SK-MEL-5 (cell line): ENCODE data around the gene OTUD6A. TPM values are rescaled to one million over a fixed set of nuclear protein-coding genes. Genes with fewer than 3 reads are reported as not detected.

Source experiments
- DNase-seq: peaks from one replicate; pipeline ENCODE4 v3.0.0-alpha.2; 2016; ENCODE audit warnings: low read depth, low spot score
- in situ Hi-C: cut with HindIII; loops from 2 replicates; pipeline ENCODE4 v1.10.0; 2016; ENCODE audit warnings: low sequenced_read_pairs, high pct_unique_total_duplicates, low pct_unique_long_range_greater_than_20kb
- polyA plus RNA-seq, 2 experiments: library from polyadenylated mRNA; depleted of rRNA; stranded (reverse); fragments of >200 nt; gene quantifications; 2 replicates each; pipeline ENCODE4 v1.2.3, GENCODE V29; 2015
- total RNA-seq: library from RNA; depleted of rRNA; stranded (reverse); fragments of >200 nt; shearing (Covaris generic); gene quantifications from 2 replicates; pipeline ENCODE4 v1.2.3, GENCODE V29; 2014; rRNA removed

The OTUD6A gene, protein sequence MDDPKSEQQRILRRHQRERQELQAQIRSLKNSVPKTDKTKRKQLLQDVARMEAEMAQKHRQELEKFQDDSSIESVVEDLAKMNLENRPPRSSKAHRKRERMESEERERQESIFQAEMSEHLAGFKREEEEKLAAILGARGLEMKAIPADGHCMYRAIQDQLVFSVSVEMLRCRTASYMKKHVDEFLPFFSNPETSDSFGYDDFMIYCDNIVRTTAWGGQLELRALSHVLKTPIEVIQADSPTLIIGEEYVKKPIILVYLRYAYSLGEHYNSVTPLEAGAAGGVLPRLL
- not detected in 2 replicates for total RNA-seq
- not detected in 2 replicates for polyA plus RNA-seq (2015; cell fraction: cytosol; rRNA removed)
- polyA plus RNA-seq (2015; cell fraction: nucleus; rRNA removed) = not detected in 2 replicates

DNA sequence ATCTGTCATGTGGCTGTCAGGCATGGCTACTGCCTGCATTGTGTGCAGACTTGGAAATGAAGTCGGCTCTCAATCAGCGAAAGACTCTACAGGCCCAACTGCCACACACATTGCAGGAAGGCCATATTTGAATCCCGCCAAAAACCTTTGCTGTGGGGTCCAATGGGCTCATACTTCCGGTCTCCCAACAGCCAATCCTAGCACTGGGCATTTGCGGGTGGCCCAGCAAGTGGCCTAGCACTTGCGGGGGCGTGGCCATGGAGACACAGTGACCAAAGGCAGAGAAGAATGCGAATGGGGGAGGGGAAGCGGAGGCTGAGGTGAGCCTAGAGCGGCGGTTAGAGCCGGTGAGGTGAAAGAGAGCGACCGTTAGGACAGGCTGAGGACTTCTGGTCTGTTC is at the start of gene OTUD6A:
Gene OTUD6A, plus strand, starts transcription at position 382 of the 400 bp plus-strand sequence. CDS start 68 bp downstream, outside the sequence.
- in situ Hi-C loops = no loop called here
- DNase-seq = no peak

DNA sequence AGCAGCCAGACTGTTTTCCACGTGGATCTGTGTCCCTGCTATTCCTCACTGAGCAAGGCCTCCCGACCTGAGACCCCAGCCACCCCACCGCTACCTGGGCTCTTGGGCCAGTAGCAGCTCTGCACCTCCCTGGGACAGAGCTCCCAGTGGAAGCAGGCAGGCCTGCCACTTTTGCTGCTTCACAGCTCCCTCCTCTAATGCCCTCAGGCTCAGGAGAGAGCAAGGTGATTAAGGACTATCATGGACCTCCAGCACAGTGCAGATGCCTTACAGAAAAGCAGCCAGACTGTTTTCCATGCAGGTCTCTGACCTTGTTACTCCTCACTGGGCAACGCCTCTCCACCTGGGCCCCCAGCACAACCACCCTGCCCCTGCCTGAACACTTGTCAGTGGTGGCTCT is 49.5 kb upstream of the OTUD6A start:
- DNase-seq = no peak
- in situ Hi-C loops = no loop called here

DNA sequence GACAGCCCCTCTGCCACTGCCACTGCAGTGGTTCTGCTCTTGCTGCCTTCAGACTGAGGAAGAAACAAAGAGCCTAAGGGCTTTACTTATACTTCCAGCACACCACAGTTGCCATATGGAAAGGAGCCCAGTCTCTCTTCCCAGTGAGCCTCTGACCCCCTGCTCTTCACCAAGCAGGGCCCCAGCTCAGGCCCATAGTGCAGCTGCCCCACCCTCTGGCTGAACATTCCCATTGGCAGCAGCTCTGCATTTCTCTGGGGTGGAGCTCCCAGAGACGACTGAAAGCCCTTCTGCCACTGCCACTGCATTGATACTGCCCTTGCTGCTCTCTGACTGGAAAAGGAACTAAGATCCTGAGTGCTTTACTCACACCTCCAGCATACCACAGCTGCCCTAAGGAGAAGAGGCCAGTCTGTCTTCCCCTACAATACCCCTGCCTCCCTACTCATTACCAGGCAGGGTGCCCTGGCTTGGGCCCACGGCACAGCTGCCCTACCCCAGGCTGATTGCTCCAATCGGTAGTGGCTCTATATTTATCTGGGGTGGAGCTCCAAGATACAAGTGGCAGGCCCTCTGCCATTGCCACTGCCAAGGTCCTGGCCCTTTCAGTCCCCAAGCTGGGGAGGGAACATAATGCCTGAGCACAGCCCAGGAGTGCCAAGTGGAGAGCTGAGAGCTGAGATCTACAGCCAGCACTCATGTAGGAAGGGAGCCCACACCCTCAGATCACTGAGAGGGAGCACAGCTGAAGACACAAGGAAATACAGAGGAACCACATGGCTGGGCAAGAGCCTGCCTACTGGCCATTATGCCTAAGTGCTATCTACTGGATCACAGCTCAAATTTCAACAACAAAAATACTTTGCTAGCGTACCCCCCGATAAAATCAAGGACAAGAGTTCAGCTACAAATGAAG is 48.5 kb upstream of the OTUD6A start:
- DNase-seq = no peak
- in situ Hi-C loops = no loop called here

DNA sequence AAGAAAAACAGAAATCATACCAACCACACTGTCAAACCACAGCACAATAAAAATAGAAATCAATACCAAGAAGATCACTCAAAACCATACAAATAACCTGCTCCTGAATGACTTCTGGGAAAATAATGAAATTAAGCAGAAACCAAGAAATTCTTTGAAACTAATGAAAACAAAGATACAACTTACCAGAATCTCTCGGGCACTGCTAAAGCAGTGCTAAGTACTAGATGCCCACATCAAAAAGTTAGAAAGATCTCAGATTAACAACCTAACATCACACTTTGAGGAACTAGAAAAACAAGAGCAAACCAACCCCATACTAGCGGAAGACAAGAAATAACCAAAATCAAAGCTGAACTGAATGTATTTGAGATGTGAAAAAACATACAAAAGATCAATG is 45.7 kb upstream of the OTUD6A start:
- in situ Hi-C loops = no loop called here
- no peak for DNase-seq

DNA sequence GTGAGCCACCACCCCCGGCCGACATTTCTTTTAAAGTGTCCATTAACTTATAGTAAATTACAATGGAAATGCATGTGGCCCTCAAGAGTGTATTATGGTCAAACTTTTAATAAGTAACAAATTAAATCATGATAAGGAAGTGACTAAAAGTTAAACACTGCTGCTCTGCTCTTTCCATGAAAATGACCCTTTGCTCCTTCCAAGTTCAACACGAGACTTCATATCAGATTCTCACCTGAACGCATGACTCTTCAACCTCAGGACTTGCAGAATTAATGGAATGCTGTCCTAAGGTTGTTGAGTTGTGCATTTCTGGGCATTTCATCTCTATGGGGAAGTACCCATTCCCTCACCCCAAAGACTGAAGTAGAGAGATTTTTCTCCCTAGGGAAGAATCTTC is 39.6 kb upstream of the OTUD6A start:
- in situ Hi-C loops = no loop called here
- no peak for DNase-seq

DNA sequence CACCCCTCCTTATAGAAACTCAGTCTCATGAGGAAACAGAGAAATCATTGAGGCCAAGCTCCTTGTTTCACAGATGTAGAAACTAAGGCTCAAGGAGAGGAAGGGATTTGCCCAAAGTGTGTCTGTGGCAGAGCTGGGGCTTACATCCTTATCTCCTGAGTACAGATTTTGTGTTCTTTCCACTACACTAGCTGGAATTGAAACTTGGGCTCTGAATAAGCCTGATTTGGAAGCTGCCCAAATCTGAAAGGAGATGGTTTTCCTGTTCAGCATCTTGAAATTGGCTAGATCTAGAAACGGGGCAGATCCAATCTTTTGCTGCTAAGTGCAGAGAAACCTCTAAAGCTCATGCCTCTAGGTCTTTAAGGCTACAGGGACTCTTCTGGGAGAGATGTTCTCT is 36.8 kb upstream of the OTUD6A start:
- in situ Hi-C loops = no loop called here

DNA sequence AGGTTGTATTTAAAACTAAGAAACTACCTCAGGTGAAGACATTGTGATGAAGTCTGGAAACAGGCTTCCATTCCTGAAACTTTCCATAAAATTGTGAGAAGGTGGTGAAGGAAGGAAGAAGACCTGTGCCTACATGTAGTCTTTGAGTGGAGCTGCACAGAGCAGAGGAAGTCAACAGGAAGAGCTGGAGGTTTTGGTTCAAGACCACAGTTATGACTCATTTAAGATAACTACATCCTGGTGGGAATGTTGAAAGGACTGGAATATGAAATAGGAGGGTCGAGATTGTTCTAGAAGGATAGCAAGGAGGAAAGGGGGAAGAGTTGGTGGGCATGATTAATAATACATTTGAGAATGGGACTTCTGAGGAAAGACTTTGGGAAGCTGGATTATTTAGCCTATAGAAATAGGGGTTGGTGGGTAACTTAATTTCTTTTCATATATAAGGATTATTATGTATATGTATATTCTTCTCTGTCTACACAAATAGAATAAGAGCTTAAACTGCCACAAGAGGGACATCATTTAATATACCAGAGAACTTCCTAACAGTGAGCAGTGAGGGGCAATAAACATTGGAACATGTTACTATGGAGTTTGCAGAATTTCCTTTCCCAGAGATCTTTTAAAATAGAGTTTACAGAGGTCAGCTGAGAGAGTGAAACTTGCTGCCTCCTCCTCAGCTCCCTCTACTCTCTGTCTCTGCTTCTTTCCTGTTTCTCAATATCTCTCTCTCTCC is 36.0 kb upstream of the OTUD6A start:
- DNase-seq = no peak
- in situ Hi-C loops = no loop called here

More for the DNA sequence above, 36.8 kb upstream of the OTUD6A start:
- no peak for DNase-seq

DNA sequence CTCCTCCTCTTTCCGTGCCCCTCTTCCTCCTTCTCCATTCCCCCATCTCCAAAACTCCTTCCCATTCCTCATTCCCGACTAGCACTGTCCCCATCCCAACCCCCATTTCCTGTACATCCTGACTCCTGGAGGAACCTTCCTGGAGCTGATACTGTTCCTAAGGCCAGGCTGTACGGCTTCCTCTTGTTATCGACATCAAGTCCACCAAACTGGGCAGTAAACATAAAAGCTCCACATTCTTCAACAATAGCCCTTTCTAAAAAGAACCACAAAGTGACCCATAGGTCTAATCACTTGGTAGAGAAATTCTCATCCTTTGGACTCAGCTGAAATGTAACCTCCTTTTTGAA is 35.4 kb upstream of the OTUD6A start:
- in situ Hi-C loops = no loop called here
- no peak for DNase-seq

DNA sequence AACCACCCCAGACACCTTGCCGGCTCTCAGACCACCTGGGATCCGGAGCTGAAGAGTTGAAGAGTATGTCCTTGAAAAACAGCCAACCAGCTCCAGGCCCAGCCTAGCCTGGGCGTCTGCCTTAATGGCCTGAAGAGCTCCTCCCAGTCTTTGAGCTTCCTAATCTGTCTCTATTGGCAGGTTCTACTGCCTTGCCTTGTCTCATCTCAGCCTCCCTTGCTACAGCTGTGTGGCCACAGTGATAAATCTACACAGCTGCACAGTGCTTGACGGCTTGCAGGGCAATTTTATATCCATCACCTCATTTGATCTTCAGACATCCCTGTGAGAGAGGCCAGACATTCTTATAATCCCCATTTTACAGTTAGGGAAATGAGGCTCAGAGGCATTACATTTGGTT is 32.4 kb upstream of the OTUD6A start:
- in situ Hi-C loops = no loop called here
- DNase-seq = no peak

DNA sequence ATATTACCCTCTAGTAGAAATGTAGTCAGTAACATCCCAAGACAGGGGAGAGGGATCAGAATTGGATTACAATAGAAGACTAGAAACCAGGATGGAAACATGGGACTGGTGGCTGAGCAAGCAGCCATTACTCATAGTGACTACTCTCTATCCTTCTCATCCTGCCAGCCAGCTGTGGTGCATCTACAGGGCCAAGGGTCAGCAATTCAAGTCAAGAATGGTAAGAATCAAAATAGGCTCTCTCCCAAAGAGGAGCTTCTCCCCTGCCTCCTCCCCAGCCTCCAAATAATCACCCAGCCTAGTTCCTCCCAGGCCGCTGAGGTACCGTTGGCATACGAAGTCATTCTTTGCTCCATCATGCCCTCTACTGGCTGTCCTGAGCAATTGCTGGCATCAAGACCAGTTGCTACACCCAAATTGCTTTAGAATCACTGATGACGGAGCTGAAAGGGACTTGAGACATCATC is 31.9 kb upstream of the OTUD6A start:
- in situ Hi-C loops = no loop called here
- peak; percentile 74 for DNase-seq

DNA sequence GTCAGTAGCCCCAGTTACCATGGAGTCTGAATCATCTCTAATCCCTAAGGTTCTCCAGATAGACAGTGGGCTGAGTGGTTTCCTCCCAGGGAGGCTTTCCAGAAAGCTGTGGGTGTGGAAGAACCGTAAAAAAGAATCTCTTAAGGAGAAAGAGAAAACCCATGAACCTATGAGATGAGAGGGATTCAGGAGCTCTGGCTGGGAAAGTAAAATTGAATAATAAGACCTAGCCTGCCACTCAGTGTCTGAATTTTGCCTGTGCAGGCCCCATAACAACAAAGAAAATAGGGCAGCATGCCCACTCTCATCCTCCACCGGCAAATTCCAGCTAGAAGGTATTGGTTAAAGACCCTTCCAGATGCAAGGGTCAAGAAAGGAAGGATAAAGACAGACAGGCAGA is 29.5 kb upstream of the OTUD6A start:
- no peak for DNase-seq
- in situ Hi-C loops = no loop called here

DNA sequence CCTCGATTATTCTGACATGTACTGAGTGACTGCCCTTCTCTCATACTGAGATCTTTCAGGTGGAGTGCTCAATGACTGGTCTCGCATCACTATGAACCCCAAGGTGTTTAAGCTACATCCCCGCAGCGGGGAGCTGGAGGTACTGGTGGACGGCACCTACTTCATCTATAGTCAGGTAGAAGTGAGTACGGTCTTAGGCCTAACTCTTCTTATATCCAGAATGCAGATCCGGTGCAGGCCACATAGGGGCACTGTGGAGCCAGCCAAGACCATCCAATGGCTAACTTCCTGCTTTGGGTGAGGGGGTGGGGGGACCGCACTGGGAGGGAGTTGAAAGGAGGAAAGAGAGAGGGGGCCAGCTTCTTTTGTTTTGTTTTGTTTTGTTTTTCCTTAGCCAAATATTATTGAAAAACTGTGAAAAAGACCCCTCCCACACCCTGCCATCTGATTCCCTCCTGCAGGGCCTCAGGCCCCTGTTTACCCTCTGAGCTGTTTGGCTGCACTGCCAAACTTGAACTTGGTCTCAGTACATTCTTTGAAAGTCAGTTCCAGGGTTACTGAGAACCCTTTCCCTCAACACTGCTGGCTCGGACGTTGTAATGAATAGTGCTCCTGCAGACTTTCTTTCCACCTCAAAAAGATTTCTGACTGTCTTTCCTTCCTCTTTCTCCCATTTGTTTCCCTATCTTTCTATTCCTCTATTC is 28.8 kb upstream of the OTUD6A start:
- DNase-seq = peak; percentile 64

DNA sequence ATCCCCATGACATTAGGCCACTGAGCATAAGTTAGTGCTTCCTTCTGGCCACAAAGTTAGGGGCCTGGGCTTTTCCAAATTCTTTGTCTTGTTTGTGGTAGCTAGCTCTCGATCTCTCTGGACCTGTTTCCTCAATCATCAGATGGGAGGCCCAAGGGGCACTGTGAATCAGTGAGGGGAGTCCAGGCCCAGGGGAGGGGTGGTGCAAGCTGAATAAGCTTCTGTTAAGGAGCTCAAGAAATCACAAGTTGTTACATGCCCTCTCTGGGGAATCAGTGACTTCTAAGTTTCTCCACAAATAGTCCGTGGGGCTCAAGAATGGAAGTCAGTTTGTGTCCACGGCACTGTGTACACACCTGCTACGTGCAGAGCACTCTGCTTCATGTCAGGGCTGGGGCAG is 27.6 kb upstream of the OTUD6A start:
- in situ Hi-C loops = no loop called here

More for the DNA sequence above, 28.8 kb upstream of the OTUD6A start:
- in situ Hi-C loops = no loop called here

DNA sequence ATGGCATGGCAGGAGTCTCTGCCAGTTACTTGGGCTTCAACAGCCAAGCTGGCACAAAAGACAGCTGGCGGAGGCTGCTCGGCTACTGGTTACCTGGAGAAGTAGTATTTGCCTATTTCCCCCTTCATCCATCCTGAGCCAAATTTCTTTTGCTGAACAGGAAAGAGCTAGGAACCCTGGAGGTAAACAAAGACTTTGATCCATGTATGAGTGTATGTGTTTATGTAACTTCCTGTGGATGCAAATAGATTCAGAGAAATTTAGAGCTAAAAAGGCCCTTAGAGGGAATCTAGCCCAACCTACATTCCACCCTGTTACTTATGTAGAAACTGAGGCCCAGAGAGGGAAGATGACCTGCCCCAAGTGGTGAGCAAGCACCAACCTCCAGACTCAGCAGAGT is 23.7 kb upstream of the OTUD6A start:
- no peak for DNase-seq

More for the DNA sequence above, 27.6 kb upstream of the OTUD6A start:
- DNase-seq = no peak

DNA sequence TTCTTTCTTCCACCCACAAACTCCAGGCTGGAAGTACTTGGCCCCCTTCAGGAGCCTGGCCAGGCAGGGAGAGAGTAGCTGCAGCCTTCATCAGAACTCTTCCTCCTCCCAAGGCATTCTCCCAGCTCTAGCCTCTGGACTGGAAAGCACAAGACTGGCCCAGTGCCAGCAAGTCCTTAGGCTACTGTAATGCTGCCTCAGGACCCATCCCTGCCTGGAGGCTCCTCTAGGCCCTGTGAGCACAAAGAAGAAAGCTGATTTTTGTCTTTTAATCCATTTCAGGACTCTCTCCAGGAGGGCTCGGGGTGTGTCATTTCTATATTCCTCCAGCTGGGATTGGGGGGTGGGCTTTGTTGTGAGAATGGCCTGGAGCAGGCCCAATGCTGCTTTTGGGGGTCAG is 23.3 kb upstream of the OTUD6A start:
- in situ Hi-C loops = no loop called here

More for the DNA sequence above, 23.7 kb upstream of the OTUD6A start:
- in situ Hi-C loops = no loop called here

DNA sequence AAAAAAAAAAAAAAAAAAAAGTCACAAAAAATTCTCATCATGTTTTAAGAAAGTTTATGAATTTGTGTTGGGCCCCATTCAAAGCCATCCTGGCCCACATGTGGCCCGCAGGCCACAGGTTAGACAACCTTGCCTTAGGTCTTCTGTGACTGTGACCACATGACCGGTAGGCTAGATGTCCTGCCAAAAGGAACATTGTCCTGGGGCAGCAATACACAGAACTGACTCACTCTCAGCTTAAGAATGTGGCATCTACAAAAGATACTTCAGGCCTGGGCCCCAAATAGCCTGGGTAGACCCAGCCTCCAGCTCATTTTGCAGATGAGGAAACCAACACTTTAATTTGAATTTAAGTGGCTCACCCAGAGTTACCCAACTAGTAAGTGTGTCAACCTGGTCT is 22.5 kb upstream of the OTUD6A start:
- in situ Hi-C loops = no loop called here
- DNase-seq = no peak

More for the DNA sequence above, 23.3 kb upstream of the OTUD6A start:
- no peak for DNase-seq

DNA sequence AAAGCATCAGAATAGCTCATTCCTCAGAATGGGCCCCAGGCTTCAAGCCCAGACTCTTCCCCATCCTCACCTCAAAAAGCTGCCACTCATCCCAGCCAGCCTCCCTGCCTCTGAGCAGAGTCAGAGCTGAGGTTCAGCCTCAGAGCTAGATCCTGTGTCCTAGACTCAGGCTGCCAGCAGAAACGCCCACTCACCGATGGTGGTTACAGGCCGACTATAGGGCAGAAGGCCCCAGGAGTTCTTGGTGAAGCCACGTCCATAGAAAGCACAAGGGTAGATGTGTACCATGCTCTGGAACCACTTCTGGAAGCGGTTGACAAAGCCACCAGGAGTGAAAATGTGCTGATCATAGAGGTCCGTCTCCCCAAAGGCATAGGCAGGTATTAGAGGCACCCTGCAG is 20.3 kb upstream of the OTUD6A start:
- DNase-seq = no peak
- in situ Hi-C loops = no loop called here
